HCT116 (cell line): ENCODE data around the gene EMP1. TPM values are rescaled to one million over a fixed set of nuclear protein-coding genes. Genes with fewer than 3 reads are reported as not detected.
A peak's percentile ranks its signal among the peaks of the same experiment; 100 is the strongest.

Experiments
- ATAC-seq: fragments of 200-7000 bp; cut with Tn5 transposase; 2 replicates; pipeline ENCODE4 v1.9.1; 2020; ENCODE audit warnings: mild to moderate bottlenecking, moderate library complexity
- BruUV-seq: library from RNA; stranded (reverse); fragments of 400-500 nt; replicated peaks from 2 replicates; lab custom pipeline; 2021; lab: Mats Ljungman, UMichigan
- CTCF ChIA-PET: fragments of 300-600 bp; sonication (Branson Sonifier 250); formaldehyde crosslinking; loops from one replicate; lab custom pipeline; 2021; ENCODE audit warnings: antibody characterized with exemption; lab: Charles Lee
- POLR2A ChIA-PET: fragments of 300-600, 350-600 bp; sonication (Branson Sonifier 250); formaldehyde crosslinking; loops from one replicate; lab custom pipeline; 2021; ENCODE audit warnings: antibody characterized with exemption; lab: Charles Lee
- RAD21 ChIA-PET, 2 experiments: fragments of 300-600 bp; sonication (Branson Sonifier 250); formaldehyde crosslinking; loops; one replicate each; lab custom pipeline; 2023; ENCODE audit warnings: low total read pairs in 2 of 2; ENCODE audit not compliant: uncharacterized antibody in 2 of 2, unreplicated experiment in 2 of 2, low non-redundant PET in 1 of 2; lab: Charles Lee
- DNase-seq: peaks from one replicate; pipeline ENCODE4 v3.0.0-alpha.2; 2010; ENCODE audit warnings: low read depth, low spot score
- H2AFZ ChIP-seq: fragments of 200-600 bp; shearing (Covaris generic), sonication (generic); 2 replicates; pipeline ENCODE4 v1.6.1; 2017; ENCODE audit warnings: low read depth, mixed run types, mixed read lengths, antibody characterized with exemption, low read length; ENCODE audit not compliant: poor library complexity, severe bottlenecking
- H3K27ac ChIP-seq: 2 replicates; pipeline ENCODE4 v1.5.1; 2012; ENCODE audit warnings: low read depth, low read length
- H3K27me3 ChIP-seq: fragments of 200-600 bp; sonication (generic); 2 replicates; pipeline ENCODE4 v1.6.1; 2016; ENCODE audit warnings: mixed run types, low read length, mixed read lengths; ENCODE audit not compliant: insufficient read depth
- H3K36me3 ChIP-seq, 2 experiments: fragments of 200-500 bp in 1 of 2; fragments of 200-600 bp in 1 of 2; sonication (Bioruptor generic) in 1 of 2; sonication (generic) in 1 of 2; 2 replicates each; pipeline versions ENCODE4 v1.5.1 to v1.6.1; 2014 to 2016; ENCODE audit warnings: low read length in 2 of 2, inconsistent platforms in 1 of 2, mixed read lengths in 1 of 2, mixed run types in 1 of 2; ENCODE audit not compliant: insufficient read depth in 2 of 2, control insufficient read depth in 1 of 2
- H3K4me1 ChIP-seq, 2 experiments: fragments of 200-600 bp in 1 of 2; sonication (generic) in 1 of 2; 2 replicates each; pipeline versions ENCODE4 v1.5.1 to v1.6.1; 2012 to 2017; ENCODE audit warnings: low read length in 2 of 2, inconsistent platforms in 1 of 2, mild to moderate bottlenecking in 1 of 2, mixed read lengths in 1 of 2, mixed run types in 1 of 2, moderate library complexity in 1 of 2; ENCODE audit not compliant: insufficient read depth in 2 of 2, control insufficient read depth in 1 of 2
- H3K4me2 ChIP-seq: fragments of 200-600 bp; sonication (generic); 2 replicates; pipeline ENCODE4 v1.6.1; 2017; ENCODE audit warnings: mixed run types, low read length, mixed read lengths
- H3K4me3 ChIP-seq, 2 experiments: fragments of 200-600 bp in 1 of 2; sonication (generic) in 1 of 2; replicated peaks in 1 of 2; 2 replicates each; pipeline ENCODE4 v1.5.1; 2011 to 2016; ENCODE audit warnings: low read length in 2 of 2, control low read depth in 1 of 2, low read depth in 1 of 2, mild to moderate bottlenecking in 1 of 2, mixed read lengths in 1 of 2, mixed run types in 1 of 2
- H3K79me2 ChIP-seq: fragments of 200-600 bp; sonication (generic); 2 replicates; pipeline ENCODE4 v1.6.1; 2017; ENCODE audit warnings: mild to moderate bottlenecking, mixed run types, low read length, moderate library complexity, mixed read lengths; ENCODE audit not compliant: insufficient read depth
- H3K9ac ChIP-seq: fragments of 200-600 bp; sonication (generic); 2 replicates; pipeline ENCODE4 v1.6.1; 2016; ENCODE audit warnings: low read length, mixed read lengths
- H3K9me2 ChIP-seq: fragments of 200-600 bp; sonication (generic), shearing (Covaris generic); 2 replicates; pipeline ENCODE4 v1.6.1; 2017; ENCODE audit warnings: mixed run types, mild to moderate bottlenecking, moderate library complexity; ENCODE audit not compliant: insufficient read depth
- H3K9me3 ChIP-seq, 2 experiments: fragments of 200-500 bp in 1 of 2; fragments of 200-600 bp in 1 of 2; sonication (Bioruptor generic) in 1 of 2; sonication (generic) in 1 of 2; 2 replicates each; pipeline ENCODE4 v1.6.1; 2014 to 2017; ENCODE audit warnings: low read length in 2 of 2, mixed read lengths in 2 of 2, inconsistent platforms in 1 of 2, low read depth in 1 of 2, mild to moderate bottlenecking in 1 of 2, mixed run types in 1 of 2, moderate library complexity in 1 of 2; ENCODE audit not compliant: control insufficient read depth in 1 of 2, insufficient read depth in 1 of 2
- H4K20me1 ChIP-seq: fragments of 200-600 bp; sonication (generic), shearing (Covaris generic); 2 replicates; pipeline ENCODE4 v1.6.1; 2017; ENCODE audit warnings: mixed run types, mild to moderate bottlenecking, moderate library complexity; ENCODE audit not compliant: insufficient read depth
- CBX3 ChIP-seq: IDR thresholded peaks from 2 replicates; pipeline ENCODE4 v1.6.1; 2012; ENCODE audit warnings: low read depth
- ELF1 ChIP-seq: IDR thresholded peaks from 2 replicates; pipeline ENCODE4 v1.6.1; 2012; ENCODE audit warnings: low read depth, borderline replicate concordance
- RAD21 ChIP-seq: IDR thresholded peaks from 2 replicates; pipeline ENCODE4 v1.6.1; 2012; ENCODE audit warnings: low read depth, mild to moderate bottlenecking
- YY1 ChIP-seq: IDR thresholded peaks from 2 replicates; pipeline ENCODE4 v1.6.1; 2011; ENCODE audit warnings: low read length, low read depth, moderate library complexity, mild to moderate bottlenecking; ENCODE audit not compliant: insufficient replicate concordance; ENCODE audit errors: extremely low read depth
- ZNF274 ChIP-seq: fragments of 200-500 bp; sonication (Bioruptor generic); IDR thresholded peaks from 2 replicates; pipeline ENCODE4 v1.6.1; 2014; ENCODE audit warnings: mild to moderate bottlenecking, low read depth, low read length, inconsistent platforms
- intact Hi-C: fragments of 100-400 bp; cut with micrococcal nuclease; formaldehyde crosslinking; loops from 2 replicates; pipeline ENCODE4 v1.10.0; 2022
- total RNA-seq: library from RNA; stranded (reverse); gene quantifications from one replicate; pipeline ENCODE4 v1.2.1, GENCODE V29; 2021; ENCODE audit not compliant: unreplicated experiment
- TF ChIP-seq, protein P1 (sequence below), 3 experiments: fragments of 200-600 bp in 1 of 3; sonication (generic) in 1 of 3; IDR thresholded peaks in 2 of 3; conservative IDR thresholded peaks in 1 of 3; 2 replicates each; pipeline ENCODE4 v1.5.1; 2012 to 2017; ENCODE audit warnings: low read depth in 2 of 3, low read length in 2 of 3, antibody characterized with exemption in 1 of 3, borderline replicate concordance in 1 of 3, control low read depth in 1 of 3, mild to moderate bottlenecking in 1 of 3, mixed read lengths in 1 of 3, mixed run types in 1 of 3, moderate library complexity in 1 of 3; ENCODE audit not compliant: insufficient read depth in 1 of 3
- TF ChIP-seq, protein P2 (sequence below): IDR thresholded peaks from 2 replicates; pipeline ENCODE4 v1.6.1; 2012

The EMP1 gene
- total RNA-seq, 1 experiment from 2014 or later, result 110 TPM

DNA sequence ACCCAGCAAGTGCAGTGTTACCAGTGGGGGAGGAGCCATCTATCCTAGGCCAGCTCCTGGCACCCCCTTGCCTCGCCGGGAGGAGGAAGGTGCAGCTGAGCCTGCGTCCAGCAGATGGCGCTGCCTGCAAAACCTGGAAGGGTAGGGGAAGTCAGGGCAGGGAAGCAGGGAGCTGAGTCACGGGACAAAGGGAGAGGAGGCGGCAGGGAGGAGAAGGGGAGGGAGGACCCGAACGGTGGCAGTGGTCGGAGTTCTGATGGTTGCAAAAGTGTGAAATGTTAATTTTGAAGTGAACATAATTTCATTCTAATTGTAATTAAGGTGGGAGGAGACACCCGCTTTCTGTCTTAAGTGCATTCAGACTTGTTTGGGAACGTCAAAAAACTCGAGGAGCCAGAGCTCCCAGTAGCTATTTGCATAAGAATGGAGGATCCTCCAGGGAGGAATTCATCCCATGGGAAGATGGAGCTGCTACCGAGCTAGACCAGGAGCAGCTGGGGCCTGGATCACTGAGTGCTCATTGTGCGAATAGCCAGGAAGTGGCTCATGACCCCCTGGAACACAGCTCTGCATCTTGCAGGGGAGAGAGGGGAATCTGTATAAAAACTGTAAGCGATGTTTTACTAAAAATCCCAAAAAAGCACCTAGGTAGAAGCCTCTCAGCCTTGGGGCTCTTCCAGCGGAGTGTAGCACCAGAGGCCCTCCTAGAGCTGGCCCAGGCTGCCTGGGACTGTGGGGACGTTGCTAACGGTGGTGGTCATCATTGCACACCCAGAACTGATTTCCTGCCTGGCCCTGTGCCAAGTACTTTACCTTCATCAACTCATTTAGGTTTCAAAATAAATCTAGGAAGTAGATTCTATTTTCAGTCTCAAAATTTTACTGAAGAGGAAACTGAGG lies 59.5 kb downstream of the EMP1 start:
- BruUV-seq, result no TSS peak
- Histone ChIP-seq H3K27ac (no peak overlapping the region), H3K4me1 (peaks cover 0 to 15% of the 10 kb centered on the region in 2 experiments; a peak in 2 of 4 replicates), H3K36me3 (no peaks in the 10 kb centered on the region), H2AFZ (peak overlapping the region; percentile 86), H3K9me3 (no peaks in the 10 kb centered on the region), H3K4me2 (peak overlapping the region; percentile 69), H3K9me2 (no peaks in the 10 kb centered on the region), H3K9ac (peak overlapping the region; percentile 26; the same call in 1 of the 2 replicates), H3K4me3 (peak overlapping the region in 1 of 2 experiments; percentile 13; a peak in 1 of 4 replicates), H3K27me3 (no peaks in the 10 kb centered on the region), H3K79me2 (no peaks in the 10 kb centered on the region), H4K20me1 (no peaks in the 10 kb centered on the region)
- POLR2A ChIA-PET, result interaction anchor here (1.3 kb wide), 1 partner anchor 911 kb away, joined by 3 read pairs; no protein-coding TSS in a partner anchor
- TF ChIP-seq ZNF274 (no peak), CBX3 (0 out of 2 replicates have a peak, but pooled peaks have one; percentile 70), ELF1 (no peak), RAD21 (peak; percentile 98), YY1 (peak; percentile 11)
- TF ChIP-seq, protein P1, sequence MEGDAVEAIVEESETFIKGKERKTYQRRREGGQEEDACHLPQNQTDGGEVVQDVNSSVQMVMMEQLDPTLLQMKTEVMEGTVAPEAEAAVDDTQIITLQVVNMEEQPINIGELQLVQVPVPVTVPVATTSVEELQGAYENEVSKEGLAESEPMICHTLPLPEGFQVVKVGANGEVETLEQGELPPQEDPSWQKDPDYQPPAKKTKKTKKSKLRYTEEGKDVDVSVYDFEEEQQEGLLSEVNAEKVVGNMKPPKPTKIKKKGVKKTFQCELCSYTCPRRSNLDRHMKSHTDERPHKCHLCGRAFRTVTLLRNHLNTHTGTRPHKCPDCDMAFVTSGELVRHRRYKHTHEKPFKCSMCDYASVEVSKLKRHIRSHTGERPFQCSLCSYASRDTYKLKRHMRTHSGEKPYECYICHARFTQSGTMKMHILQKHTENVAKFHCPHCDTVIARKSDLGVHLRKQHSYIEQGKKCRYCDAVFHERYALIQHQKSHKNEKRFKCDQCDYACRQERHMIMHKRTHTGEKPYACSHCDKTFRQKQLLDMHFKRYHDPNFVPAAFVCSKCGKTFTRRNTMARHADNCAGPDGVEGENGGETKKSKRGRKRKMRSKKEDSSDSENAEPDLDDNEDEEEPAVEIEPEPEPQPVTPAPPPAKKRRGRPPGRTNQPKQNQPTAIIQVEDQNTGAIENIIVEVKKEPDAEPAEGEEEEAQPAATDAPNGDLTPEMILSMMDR (IDR thresholded peaks at IDR 0.05 in 2 of 3, conservative IDR thresholded peaks at IDR 0.05 in 1 of 3; ENCODE audit: borderline replicate concordance in 1 of 3, insufficient read depth in 1 of 3, low read depth in 2 of 3, low read length in 2 of 3), result peak; percentile 91 to 98 (median 97)
- TF ChIP-seq, protein P2, sequence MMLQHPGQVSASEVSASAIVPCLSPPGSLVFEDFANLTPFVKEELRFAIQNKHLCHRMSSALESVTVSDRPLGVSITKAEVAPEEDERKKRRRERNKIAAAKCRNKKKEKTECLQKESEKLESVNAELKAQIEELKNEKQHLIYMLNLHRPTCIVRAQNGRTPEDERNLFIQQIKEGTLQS, result no peak
- ATAC-seq (peak; percentile 100), DNase-seq (peak; percentile 89)
- RAD21 ChIA-PET, result interaction anchor here (0.7 to 1.9 kb wide), 7 partner anchors 10 to 911 kb away, joined by 3 to 10 read pairs (median 3); no protein-coding TSS in a partner anchor
- intact Hi-C loops, result loop anchor here (1.0 to 2.0 kb wide), 2 partner anchors 685 to 911 kb away; no protein-coding TSS in a partner anchor
- CTCF ChIA-PET, result interaction anchor here (0.6 to 3.6 kb wide), 39 partner anchors 9 to 1002 kb away, joined by 3 to 35 read pairs (median 4); partner anchors contain the start of gene GRIN2B
